CMK (cell line): ENCODE measurements around the gene CERS4.
"Not testable (repeated sequence)": the region's sequence is repeated elsewhere in the genome, so short reads cannot be mapped to it uniquely, and the experiment has no call there.

Experiments
- DNase-seq: peaks from one replicate; pipeline ENCODE4 v3.0.0-alpha.2; 2010; ENCODE audit warnings: low read depth

Gene CERS4

GRCh38 chr19:8208922-8209461 lies at the start of gene CERS4:
Gene CERS4 (plus strand): TSS chr19:8209370. CDS start chr19:8251077, 41,707 bp downstream.
- DNase-seq: peak; percentile 48

DNA sequence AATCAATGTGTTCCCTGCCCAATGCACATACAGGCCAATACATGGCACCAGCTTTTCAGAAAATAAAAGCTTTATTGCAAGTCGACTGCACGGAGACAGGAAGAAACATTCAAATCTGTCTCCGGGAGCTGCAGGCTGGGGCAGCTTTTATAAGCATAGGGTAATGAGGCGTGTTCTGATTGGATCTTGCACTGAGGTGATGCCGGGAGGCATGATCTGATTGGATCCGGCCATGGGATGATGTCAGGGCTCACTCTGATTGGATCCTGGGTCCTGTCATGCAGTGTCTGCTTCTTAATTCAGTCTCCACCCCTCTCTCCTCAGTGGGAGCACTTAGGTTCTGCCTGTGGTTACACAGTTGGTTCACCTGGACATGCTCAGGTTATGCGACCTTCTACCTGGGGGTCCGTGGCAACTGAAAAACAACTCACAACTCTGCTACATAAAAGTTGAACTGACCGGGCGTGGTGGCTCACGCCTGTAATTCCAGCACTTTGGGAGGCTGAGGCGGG lies 48.0 kb upstream of the CERS4 start:
- DNase-seq: no peak

DNA sequence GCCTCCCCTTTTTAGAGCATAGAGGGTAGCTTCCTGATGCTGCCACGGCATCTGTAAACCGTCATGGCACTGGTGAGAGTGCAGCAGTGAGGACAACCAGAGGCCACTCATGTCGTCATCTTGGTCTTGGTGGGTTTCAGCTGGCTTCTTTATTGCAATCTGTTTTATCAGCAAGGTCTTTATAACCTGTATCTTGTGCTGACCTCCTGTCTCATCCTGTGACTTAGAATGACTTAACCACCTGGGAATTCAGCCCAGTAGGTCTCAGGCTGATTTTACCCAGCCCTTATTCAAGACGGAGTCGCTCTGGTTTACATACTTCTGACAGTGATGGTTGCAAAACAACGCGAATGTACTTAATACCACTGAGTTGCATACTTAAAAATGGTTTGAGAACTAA lies 45.4 kb upstream of the CERS4 start:
- DNase-seq: no peak

- DNase-seq: no peak
These were observed 41.2 kb upstream of the CERS4 start for GRCh38 chr19:8167985-8168384.

DNA sequence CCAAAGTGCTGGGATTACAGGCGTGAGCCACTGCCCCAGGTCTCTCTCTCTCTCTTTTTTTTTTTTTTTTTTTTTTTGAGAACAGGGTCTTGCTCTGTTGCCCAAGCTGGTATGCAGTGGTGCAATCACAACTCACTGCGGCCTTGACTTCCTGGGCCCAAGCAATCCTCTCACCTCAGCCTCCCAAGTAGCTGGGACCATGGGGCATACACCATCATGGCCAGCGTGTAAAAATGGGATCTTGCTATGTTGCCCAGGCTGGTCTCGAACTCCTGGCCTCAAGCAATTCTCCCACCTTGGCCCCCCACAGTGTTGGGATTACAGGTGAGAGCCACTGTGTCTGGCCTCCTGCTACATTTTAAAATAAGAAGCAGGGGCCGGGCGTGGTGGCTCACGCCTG lies 40.6 kb upstream of the CERS4 start:
- DNase-seq: no peak

GRCh38 chr19:8174706-8175105 lies 34.5 kb upstream of the CERS4 start:
- DNase-seq: no peak

DNA sequence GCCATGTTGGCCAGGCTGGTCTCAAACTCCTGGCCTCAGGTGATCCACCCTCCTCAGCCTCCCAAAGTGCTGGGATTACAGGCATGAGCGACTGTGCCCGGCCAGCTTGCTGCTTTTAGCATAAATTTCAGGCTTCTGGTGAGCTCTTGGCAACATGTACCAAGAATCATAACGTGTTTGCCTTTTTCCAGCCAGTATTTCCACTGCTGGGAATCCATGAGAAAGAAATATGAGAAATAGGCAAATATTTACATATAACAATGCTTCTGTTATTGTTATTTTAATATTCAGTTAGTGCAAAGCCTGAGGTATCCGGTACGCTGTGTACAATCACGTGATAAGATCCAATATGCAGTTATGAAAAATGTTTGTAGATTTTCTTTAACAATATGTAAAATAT lies 29.2 kb upstream of the CERS4 start:
- DNase-seq: no peak

DNA sequence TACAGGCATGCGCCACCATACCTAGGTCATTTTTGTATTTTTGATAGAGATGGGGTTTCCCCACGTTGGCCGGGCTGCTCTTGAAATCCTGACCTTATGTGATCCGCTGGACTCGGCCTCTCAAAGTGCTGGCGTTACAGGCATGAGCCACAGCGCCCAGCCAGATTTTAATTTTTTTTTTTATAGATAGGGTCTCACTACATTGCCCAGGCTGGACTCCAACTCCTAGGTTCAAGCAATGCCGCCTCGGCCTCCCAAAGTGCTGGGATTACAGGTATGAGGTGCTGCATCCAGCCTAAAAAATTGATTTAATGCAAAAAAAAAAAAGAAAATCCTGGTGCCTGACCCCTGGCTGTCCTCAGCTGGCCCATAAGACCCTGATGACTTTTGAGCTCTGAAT lies 24.9 kb upstream of the CERS4 start:
- DNase-seq: no peak

DNA sequence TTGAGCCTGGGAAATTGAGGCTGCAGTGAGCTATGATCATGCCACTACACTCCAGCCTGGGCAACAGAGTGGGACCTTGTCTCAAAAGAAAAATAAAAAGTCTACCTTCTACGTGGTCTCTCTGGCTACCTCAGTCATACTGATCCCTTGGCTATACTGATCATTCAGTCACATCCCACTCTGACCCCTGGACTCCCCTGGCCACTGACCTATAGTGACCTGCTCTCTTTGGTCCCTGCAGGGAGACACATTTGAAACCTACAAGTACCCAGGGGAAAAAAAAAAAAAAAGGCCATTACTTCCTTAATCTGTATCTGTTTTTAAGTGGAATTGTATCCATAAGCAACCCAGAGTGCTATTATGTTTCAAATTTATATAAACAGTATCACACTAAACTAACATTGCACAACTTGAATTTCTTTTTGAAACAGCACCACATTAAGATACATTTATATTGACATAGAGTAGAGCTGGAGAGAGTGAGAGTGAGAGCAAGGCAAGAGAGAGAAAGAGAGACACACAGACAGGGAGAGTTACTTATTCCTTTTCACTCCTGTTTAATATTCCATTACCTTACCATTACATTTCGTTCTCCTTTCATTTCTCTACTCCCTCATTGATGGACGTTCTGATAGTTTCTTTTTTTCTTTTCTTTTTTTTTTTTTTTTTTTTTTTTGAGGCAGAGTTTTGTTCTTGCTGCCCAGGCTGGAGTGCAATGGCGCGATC lies 23.7 kb upstream of the CERS4 start:
- DNase-seq: no peak

DNA sequence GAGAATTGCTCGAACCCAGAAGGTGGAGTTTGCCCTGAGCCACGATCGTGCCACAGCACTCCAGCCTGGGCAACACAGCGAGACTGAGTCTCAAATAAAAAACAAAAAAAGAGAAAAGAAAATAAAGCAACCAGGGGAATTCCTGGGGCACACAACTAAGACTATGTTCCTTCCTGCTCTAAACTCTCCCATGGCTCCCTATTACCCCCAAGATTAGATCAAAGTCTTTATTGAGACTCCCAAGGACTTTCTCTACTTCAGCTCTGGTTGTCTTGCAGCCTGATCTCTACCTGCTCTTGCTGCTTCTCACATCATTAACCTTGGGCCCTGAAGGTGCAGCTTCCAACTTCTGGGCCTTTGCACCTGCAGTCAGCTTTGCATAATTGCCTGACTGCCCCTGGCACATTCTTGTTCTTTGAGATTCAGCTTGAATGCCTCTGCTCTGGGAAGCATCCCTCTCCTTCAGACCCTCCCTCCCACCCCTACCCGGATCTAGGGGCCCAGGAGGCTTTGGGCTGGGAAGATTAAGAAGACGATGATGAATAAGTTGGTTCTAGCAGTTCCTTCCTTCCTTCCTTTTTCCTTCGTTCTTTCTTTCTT lies 16.8 kb upstream of the CERS4 start:
- no peak for DNase-seq

DNA sequence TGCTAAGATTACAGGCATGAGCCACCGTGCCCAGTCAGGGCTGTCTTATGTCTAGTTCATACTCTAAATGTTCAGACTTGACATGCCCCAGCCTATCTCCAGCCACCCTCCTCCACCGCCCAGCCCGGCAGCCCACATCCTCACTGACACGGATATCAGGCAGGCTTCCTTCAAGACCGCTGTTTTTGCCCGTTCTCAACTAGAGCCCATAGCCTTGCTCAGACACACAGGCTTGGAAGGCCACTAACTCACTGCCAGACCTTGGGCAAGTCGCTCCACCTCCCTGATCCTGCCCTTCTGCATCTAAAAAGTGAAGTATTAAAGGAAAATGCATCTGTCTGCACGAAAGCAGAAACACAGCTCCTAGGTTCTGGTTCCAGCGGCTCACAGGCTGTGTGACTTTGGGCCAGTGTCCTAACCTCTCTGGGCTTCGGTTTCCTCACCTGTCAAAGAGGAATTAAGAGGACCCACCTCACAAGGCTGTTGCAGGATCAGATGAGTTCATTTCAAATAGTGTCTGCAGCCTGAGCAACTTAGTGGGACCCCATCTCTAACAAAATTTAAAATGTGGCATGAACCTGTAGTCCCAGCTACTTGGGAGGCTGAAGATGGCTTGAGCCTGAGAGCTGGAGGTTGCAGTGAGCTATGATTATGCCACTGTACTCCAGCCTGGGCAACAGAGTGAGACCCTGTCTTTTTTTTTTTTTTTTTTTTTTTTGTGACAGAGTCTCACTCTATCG lies 14.5 kb upstream of the CERS4 start:
- peak; percentile 72 for DNase-seq

DNA sequence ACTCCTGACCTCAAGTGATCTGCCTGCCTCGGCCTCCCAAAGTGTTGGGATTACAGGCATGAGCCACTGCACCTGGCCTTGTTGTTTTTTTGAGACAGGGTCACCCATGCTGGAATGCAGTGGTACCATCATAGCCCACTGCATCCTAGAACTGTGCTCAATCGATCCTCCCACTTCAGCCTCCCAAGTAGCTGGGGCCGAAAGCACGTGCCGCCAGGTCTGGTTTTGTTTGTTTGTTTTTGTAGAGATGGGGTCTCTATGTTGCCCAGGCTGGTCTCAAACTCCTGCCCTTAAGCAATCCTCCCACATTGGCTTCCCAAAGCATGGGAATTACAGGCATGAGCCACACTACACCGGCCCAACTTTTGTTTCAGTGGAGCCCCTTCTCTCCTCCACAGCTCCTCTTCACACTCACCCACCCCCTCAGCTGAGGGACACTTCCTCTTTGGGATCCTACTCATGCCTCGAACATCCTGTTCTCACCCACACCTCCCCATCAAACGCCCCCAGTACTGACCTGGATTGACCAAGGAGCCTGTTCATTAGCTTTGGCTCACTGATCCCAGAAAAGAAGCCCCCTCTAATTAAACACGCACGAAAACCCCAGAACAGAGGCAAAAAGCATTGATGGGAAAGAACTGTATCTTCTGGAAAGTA lies 12.8 kb upstream of the CERS4 start:
- DNase-seq: no peak

DNA sequence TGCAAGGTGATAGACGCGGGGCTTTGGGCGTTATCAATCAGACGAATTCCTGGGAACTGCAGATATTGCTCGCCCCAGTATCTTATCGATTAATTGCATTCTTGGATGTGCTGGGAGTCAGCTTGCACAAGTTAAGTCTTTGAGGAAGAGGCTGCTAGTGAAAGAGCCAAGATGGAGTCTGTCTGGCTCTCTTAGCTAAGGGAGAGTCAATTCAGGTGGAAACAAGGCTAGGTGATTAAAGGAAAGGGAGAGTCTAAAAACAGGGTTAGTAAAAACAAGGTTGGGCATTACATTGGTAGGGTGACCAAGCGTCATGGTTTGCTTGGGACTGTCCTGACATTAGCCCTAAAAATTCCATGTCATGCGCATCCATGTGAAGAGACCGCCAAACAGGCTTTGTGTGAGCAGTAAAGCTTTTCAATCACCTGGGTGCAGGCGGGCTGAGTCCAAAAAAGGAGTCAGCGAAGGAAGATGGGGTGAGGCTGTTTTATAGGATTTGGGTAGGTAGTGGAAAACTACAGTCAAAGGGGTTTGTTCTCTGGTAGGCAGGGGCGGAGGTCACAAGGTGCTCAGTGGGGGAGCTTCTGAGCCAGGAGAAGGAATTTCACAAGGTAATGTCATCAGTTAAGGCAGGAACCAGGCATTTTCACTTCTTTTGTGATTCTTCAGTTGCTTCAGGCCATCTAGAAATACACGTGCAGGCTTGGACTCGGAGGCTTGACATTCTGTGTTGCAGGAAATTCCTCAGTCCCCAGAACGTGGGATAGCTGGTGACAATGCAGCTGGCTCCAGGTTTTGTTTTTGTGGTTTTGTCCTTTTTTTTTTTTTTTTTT lies 5.7 kb upstream of the CERS4 start:
- not testable (repeated sequence) for DNase-seq

DNA sequence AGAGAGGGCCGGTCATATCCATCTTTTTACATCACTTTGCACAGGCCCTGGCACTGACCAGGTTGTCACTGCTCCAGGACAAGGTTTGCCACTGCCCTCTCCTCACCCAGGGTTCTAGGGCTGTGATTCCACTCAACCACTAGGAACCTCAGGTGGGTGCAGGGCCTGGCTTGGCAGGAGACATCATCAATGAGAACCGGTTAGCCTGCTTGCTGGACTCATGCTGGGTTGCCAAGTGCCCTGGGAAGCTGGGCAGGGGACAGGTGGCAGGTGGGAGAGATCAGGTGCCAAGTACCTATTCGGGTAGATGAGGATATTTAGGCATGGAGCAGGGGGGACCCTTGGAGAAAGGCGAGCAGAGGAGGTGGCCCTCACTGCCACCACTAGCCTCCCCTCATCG lies 4.2 kb upstream of the CERS4 start:
- no peak for DNase-seq

DNA sequence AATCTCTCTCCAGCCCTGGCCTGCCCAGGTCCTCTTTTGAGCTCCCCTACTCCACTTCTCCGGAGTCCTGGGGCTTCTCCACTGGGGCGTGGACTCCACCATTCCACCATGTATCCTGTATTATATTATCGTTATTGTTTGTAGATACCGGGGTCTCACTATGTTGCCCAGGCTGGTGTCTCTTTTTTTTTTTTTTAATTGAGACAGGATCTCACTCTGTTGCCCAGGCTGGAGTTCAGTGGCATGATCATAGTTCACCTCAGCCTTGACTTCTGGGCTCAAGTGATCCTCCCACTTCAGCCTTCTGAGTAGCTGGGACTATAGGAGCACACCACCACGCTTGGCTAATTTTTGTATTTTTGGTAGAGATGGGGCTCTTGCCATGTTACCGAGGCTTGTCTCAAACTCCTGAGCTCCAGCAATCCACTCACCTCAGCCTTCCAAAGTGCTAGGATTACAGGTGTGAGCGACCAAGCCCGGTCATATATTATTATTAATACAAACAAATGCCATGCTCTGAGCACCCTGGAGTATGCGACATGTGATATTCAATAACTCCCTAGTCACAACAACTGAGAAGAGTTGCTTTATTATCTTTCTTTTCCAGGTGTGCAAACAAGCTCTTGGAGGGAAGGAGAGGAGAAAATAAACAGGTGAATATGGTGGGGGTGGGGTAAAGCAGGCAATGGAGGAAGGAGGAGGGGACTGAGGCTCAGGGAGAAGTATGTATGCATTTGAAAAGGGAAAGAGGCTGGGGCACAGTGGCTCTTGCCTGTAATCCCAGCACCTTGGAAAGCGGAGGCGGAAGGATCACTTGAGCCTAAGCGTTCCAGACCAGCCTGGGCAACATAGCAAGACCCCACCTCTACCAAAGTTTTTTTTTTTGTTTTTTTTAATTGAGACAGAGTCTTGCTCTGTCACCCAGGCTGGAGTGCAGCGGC lies 2.8 kb upstream of the CERS4 start:
- no peak for DNase-seq

GRCh38 chr19:8207326-8207725 lies 1.8 kb upstream of the CERS4 start:
- DNase-seq: not testable (repeated sequence)

- no peak for DNase-seq
These were observed 850 bp upstream of the CERS4 start for GRCh38 chr19:8208119-8208921.

DNA sequence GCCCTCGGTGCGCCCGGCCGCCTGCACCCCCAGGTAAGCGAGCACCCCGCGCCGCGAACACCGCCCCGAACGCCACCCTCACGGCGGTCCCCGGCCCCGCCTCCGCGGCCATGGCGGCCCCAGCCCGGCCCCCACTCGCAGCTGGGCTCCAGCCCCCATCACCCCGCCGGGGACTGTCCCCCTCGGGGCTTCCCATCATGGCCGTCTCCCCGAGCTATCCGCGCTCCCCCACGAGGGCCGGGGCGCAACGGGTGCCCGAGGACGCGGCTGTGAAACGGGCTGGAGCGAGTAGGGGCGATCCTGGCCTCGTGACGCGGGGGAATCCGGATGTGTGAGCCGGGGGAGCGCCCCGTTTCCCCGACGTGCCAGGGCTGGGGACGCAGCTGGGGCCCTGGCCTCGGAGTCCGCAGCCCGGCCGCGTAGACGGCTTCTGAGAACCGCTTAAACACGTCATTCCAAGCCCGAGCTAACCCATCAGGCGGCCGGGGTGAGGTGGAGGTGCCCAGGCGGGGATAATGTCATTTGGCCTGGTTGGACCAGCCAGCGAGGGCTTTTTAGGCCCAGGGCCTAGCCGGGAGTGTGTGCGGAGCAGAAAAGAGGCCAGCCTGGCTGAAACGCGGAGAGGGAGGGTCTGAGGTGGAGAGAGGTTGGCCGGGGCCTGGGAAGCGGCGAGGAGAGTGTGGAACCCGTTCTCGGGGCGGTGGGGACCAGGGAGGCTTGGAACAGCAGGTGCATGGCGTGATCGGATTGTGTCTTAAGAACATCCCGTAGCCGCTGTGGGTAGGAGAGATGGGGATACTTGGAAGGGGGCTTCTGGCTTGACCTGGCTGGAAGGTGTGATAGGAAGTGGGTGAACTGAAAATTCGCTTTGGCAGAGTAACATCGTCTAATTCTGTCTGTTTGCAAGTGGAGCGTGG lies 550 bp downstream of the CERS4 start:
- DNase-seq: no peak
